Right ventricle myocardium inferior (tissue), 1 donor: ENCODE data around the gene USP44. TPM values are rescaled to one million over a fixed set of nuclear protein-coding genes. Genes with fewer than 3 reads are reported as not detected.
"Not testable (repeated sequence)": the region's sequence is repeated elsewhere in the genome, so short reads cannot be mapped to it uniquely, and the experiment has no call there.

Source experiments
- ATAC-seq: fragments of 200-7000 bp; cut with Tn5 transposase; one replicate; pipeline ENCODE4 v1.9.1; 2020; ENCODE audit warnings: mild to moderate bottlenecking, moderate library complexity
- DNase-seq: peaks from one replicate; pipeline ENCODE4 v3.0.0; 2021; ENCODE audit errors: missing footprints
- intact Hi-C: fragments of 100-400 bp; cut with DNase I; formaldehyde crosslinking; loops from one replicate; pipeline ENCODE4 v1.11.0; 2022
- total RNA-seq: library from RNA; stranded (reverse); fragmentation: NEBNext Ultra II Directional; extraction: Animal tissue kit (Norgen Biotek cat#: 25700); gene quantifications from one replicate; pipeline ENCODE4 v1.2.1, GENCODE V29; 2021
- donor health status: DM: no; HTN: yes; CAD: no; lungs with severe emphysema.

USP44 gene
- total RNA-seq, 1 donor from 2014 or later: 1.0 TPM

- intact Hi-C loops: no loop called here
- ATAC-seq (no peak), DNase-seq (no peak)
Measured at GRCh38 chr12:95518944-95519343, 32.3 kb downstream of the USP44 start.

GRCh38 chr12:95517246-95517645, 34.0 kb downstream of the USP44 start:
- no peak for ATAC-seq
- DNase-seq: no peak
- intact Hi-C loops: no loop called here

- intact Hi-C loops: no loop called here
- ATAC-seq (no peak), DNase-seq (no peak)
Measured at GRCh38 chr12:95516757-95517156, 34.5 kb downstream of the USP44 start.

- DNase-seq (no peak), ATAC-seq (no peak)
- intact Hi-C loops: no loop called here
Measured at GRCh38 chr12:95515197-95515596, 36.1 kb downstream of the USP44 start.

- DNase-seq (no peak), ATAC-seq (no peak)
- intact Hi-C loops: no loop called here
Measured at GRCh38 chr12:95513599-95513998, 37.7 kb downstream of the USP44 start.

GRCh38 chr12:95511977-95512376, 39.3 kb downstream of the USP44 start:
- ATAC-seq: no peak
- intact Hi-C loops: no loop called here
- DNase-seq: no peak

- ATAC-seq: no peak
- intact Hi-C loops: no loop called here
Measured at GRCh38 chr12:95509300-95509699, 42.0 kb downstream of the USP44 start.

GRCh38 chr12:95506707-95507523, 44.4 kb downstream of the USP44 start:
- ATAC-seq (no peak), DNase-seq (no peak)
- intact Hi-C loops: no loop called here

More at GRCh38 chr12:95509300-95509699, 42.0 kb downstream of the USP44 start:
- no peak for DNase-seq

GRCh38 chr12:95505039-95505438, 46.2 kb downstream of the USP44 start:
- ATAC-seq (no peak), DNase-seq (no peak)
- intact Hi-C loops: no loop called here

GRCh38 chr12:95504140-95504539, 47.1 kb downstream of the USP44 start:
- ATAC-seq (no peak), DNase-seq (no peak)
- intact Hi-C loops: no loop called here

GRCh38 chr12:95499772-95500171, 51.5 kb downstream of the USP44 start:
- ATAC-seq (no peak), DNase-seq (no peak)
- intact Hi-C loops: no loop called here

GRCh38 chr12:95498968-95499367, 52.3 kb downstream of the USP44 start:
- ATAC-seq (no peak), DNase-seq (no peak)
- intact Hi-C loops: no loop called here

- intact Hi-C loops: no loop called here
- DNase-seq: no peak
- ATAC-seq: no peak
Measured at GRCh38 chr12:95497031-95497430, 54.2 kb downstream of the USP44 start.

- ATAC-seq: no peak
- no peak for DNase-seq
- intact Hi-C loops: no loop called here
Measured at GRCh38 chr12:95495433-95495832, 55.8 kb downstream of the USP44 start.

- ATAC-seq: no peak
- no peak for DNase-seq
- intact Hi-C loops: no loop called here
Measured at GRCh38 chr12:95494888-95495287, 56.4 kb downstream of the USP44 start.

GRCh38 chr12:95492462-95492861, 58.8 kb downstream of the USP44 start:
- intact Hi-C loops: no loop called here

GRCh38 chr12:95487024-95487423, 64.3 kb downstream of the USP44 start:
- DNase-seq (no peak), ATAC-seq (no peak)
- intact Hi-C loops: no loop called here

More at GRCh38 chr12:95492462-95492861, 58.8 kb downstream of the USP44 start:
- no peak for DNase-seq
- no peak for ATAC-seq

GRCh38 chr12:95484524-95484923, 66.8 kb downstream of the USP44 start:
- DNase-seq: no peak
- intact Hi-C loops: no loop called here
- no peak for ATAC-seq

GRCh38 chr12:95482564-95482963, 68.7 kb downstream of the USP44 start:
- DNase-seq, ATAC-seq, intact Hi-C loops: not testable (repeated sequence)

GRCh38 chr12:95481888-95482287, 69.4 kb downstream of the USP44 start:
- intact Hi-C loops: no loop called here
- no peak for DNase-seq
- no peak for ATAC-seq

GRCh38 chr12:95481072-95481471, 70.2 kb downstream of the USP44 start:
- ATAC-seq (no peak), DNase-seq (no peak)
- intact Hi-C loops: no loop called here
